A375 (cell line): ENCODE results near the gene KRT20. TPM values are rescaled to one million over a fixed set of nuclear protein-coding genes. Genes with fewer than 3 reads are reported as not detected.

Source experiments
- total RNA-seq: library from RNA; depleted of rRNA; stranded (reverse); fragments of >200 nt; shearing (Covaris generic); gene quantifications from 2 replicates; pipeline ENCODE4 v1.2.3, GENCODE V29; 2014; rRNA removed

KRT20 gene
- 0.08 TPM in 1 of 2 replicates, not detected in the other for total RNA-seq

GRCh38 chr17:40884708-40885512, at the start of gene KRT20:
TSS of gene KRT20 (minus strand) at chr17:40885242. CDS start at chr17:40885185, 57 bp downstream.

GRCh38 chr17:40866838-40867237, 18.2 kb downstream of the KRT20 start, which contains the start of gene KRT12:
TSS of gene KRT12 (minus strand) at chr17:40867223. CDS start at chr17:40867186, 37 bp downstream.

Other genes starting within 250 kb of the KRT20 start
- 90.3 and 93.7 TPM in 2 replicates for gene SMARCE1, start 237.4 kb downstream of the KRT20 start, total RNA-seq
- not detected in 2 replicates for gene KRT222, start 220.1 kb downstream of the KRT20 start, total RNA-seq
- not detected in 2 replicates for gene KRT24, start 181.5 kb downstream of the KRT20 start, total RNA-seq
- gene KRT25, start 129.9 kb downstream of the KRT20 start, total RNA-seq = not detected in 2 replicates
- not detected in 2 replicates for gene KRT26, start 113.0 kb downstream of the KRT20 start, total RNA-seq
- not detected in 2 replicates for gene KRT27, start 102.7 kb downstream of the KRT20 start, total RNA-seq
- gene KRT28, start 85.3 kb downstream of the KRT20 start, total RNA-seq = not detected in 2 replicates
- gene KRT10, start 62.6 kb downstream of the KRT20 start, total RNA-seq = 30.4 and 38.5 TPM in 2 replicates
- gene KRT12, start 18.0 kb downstream of the KRT20 start, total RNA-seq = 1.6 and 3.4 TPM in 2 replicates
- 0.08 TPM in 1 of 2 replicates, not detected in the other for gene KRT23, start 52.4 kb upstream of the KRT20 start, total RNA-seq
- not detected in 2 replicates for gene KRT39, start 81.7 kb upstream of the KRT20 start, total RNA-seq
- gene KRT40, start 99.1 kb upstream of the KRT20 start, total RNA-seq = not detected in 2 replicates
- gene KRTAP3-3, start 108.9 kb upstream of the KRT20 start, total RNA-seq = not detected in 2 replicates
- not detected in 2 replicates for gene KRTAP3-2, start 114.7 kb upstream of the KRT20 start, total RNA-seq
- not detected in 2 replicates for gene KRTAP3-1, start 123.9 kb upstream of the KRT20 start, total RNA-seq
- gene KRTAP1-5, start 142.0 kb upstream of the KRT20 start, total RNA-seq = not detected in 2 replicates
- gene KRTAP1-4, start 145.0 kb upstream of the KRT20 start, total RNA-seq = not detected in 2 replicates
- gene KRTAP1-3, start 149.6 kb upstream of the KRT20 start, total RNA-seq = not detected in 2 replicates
- not detected in 2 replicates for gene KRTAP1-1, start 156.2 kb upstream of the KRT20 start, total RNA-seq
- not detected in 2 replicates for gene KRTAP2-1, start 162.1 kb upstream of the KRT20 start, total RNA-seq
- not detected in 2 replicates for gene KRTAP2-2, start 170.0 kb upstream of the KRT20 start, total RNA-seq
- gene KRTAP2-3, start 174.9 kb upstream of the KRT20 start, total RNA-seq = 0.29 TPM in 1 of 2 replicates, not detected in the other
- gene KRTAP2-4, start 180.6 kb upstream of the KRT20 start, total RNA-seq = not detected in 2 replicates
- not detected in 2 replicates for gene KRTAP4-7, start 198.9 kb upstream of the KRT20 start, total RNA-seq
- gene KRTAP4-8, start 212.9 kb upstream of the KRT20 start, total RNA-seq = not detected in 2 replicates
- gene KRTAP4-16, start 217.0 kb upstream of the KRT20 start, total RNA-seq = not detected in 2 replicates
- gene KRTAP4-9, start 220.1 kb upstream of the KRT20 start, total RNA-seq = not detected in 2 replicates
- gene KRTAP4-11, start 233.1 kb upstream of the KRT20 start, total RNA-seq = not detected in 2 replicates
- gene KRTAP4-12, start 238.9 kb upstream of the KRT20 start, total RNA-seq = not detected in 2 replicates